Mesothelial cell of epicardium (in vitro differentiated cells): ENCODE data around the gene LRMDA. TPM values are rescaled to one million over a fixed set of nuclear protein-coding genes. Genes with fewer than 3 reads are reported as not detected.

Source experiments
- DNase-seq, 2 experiments: peaks; one replicate each; pipeline ENCODE4 v3.0.0; 2021; ENCODE audit warnings: low spot score in 2 of 2; ENCODE audit not compliant: unreplicated experiment in 2 of 2
- H3K27ac Mint-ChIP-seq: 2 replicates; pipeline ENCODE4 v1.8.0; 2021; ENCODE audit warnings: mixed read lengths
- H3K27me3 Mint-ChIP-seq: 2 replicates; pipeline ENCODE4 v1.8.0; 2021; ENCODE audit warnings: low read depth, mixed read lengths
- H3K36me3 Mint-ChIP-seq: 2 replicates; pipeline ENCODE4 v1.8.0; 2021; ENCODE audit warnings: mixed read lengths
- H3K4me1 Mint-ChIP-seq: 2 replicates; pipeline ENCODE4 v1.8.0; 2021; ENCODE audit warnings: mixed read lengths
- H3K4me3 Mint-ChIP-seq: 2 replicates; pipeline ENCODE4 v1.8.0; 2021; ENCODE audit warnings: mild to moderate bottlenecking, moderate library complexity, mixed read lengths
- H3K9me3 Mint-ChIP-seq: 2 replicates; pipeline ENCODE4 v1.8.0; 2021; ENCODE audit warnings: mixed read lengths
- total RNA-seq: library from RNA; stranded (reverse); gene quantifications from 3 replicates; pipeline ENCODE4 v1.2.1, GENCODE V29; 2021
- TF ChIP-seq, protein P1 (sequence below): fragments of 200-600 bp; sonication (generic); IDR thresholded peaks from one replicate; pipeline ENCODE4 v1.5.0; 2021; ENCODE audit warnings: antibody characterized with exemption; ENCODE audit not compliant: unreplicated experiment

Gene LRMDA
- total RNA-seq, 1 donor from 2014 or later = 2.0 TPM

GRCh38 chr10:76002262-76002854 is 570.9 kb downstream of the LRMDA start:
- Mint-ChIP-seq H3K27ac (no peak overlapping the region), H3K4me1 (peaks cover 22% of the 10 kb centered on the region), H3K4me3 (no peak overlapping the region), H3K9me3 (no peaks in the 10 kb centered on the region), H3K27me3 (peaks cover 61% of the 10 kb centered on the region), H3K36me3 (no peaks in the 10 kb centered on the region)
- DNase-seq = no peak
- TF ChIP-seq, protein P1, sequence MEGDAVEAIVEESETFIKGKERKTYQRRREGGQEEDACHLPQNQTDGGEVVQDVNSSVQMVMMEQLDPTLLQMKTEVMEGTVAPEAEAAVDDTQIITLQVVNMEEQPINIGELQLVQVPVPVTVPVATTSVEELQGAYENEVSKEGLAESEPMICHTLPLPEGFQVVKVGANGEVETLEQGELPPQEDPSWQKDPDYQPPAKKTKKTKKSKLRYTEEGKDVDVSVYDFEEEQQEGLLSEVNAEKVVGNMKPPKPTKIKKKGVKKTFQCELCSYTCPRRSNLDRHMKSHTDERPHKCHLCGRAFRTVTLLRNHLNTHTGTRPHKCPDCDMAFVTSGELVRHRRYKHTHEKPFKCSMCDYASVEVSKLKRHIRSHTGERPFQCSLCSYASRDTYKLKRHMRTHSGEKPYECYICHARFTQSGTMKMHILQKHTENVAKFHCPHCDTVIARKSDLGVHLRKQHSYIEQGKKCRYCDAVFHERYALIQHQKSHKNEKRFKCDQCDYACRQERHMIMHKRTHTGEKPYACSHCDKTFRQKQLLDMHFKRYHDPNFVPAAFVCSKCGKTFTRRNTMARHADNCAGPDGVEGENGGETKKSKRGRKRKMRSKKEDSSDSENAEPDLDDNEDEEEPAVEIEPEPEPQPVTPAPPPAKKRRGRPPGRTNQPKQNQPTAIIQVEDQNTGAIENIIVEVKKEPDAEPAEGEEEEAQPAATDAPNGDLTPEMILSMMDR = no peak

DNA sequence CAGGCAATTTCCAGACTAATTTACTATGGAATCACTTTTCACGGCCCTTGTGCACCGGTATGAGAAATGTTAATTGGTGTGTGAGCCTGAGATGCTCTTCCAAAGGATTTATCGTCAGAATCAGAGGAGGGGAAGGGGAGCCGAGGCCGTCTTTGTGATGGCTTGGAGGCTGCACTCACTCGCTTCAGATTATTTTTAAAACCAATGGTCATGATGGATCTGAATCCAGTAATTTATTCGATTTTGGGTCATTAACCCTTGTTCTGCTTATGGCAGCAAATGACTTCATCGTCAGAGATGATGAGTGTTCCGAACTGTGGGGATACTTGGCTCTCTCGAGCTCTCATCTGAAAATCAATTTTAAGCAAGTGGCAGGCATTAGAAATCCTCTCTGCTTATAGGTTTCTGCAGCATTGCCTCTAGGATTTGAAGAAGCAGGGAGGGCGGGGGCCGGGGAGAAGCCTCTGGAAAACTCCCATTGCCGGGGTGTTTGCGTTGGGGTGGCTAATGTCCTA is 576.3 kb downstream of the LRMDA start:
- H3K27ac Mint-ChIP-seq = no peak overlapping the region
- H3K4me3 Mint-ChIP-seq = no peak overlapping the region
- DNase-seq = no peak
- no peaks in the 10 kb centered on the region for H3K9me3 Mint-ChIP-seq
- no peaks in the 10 kb centered on the region for H3K36me3 Mint-ChIP-seq
- peaks cover 30% of the 10 kb centered on the region for H3K27me3 Mint-ChIP-seq
- H3K4me1 Mint-ChIP-seq = peaks cover 63% of the 10 kb centered on the region
- TF ChIP-seq, protein P1 = no peak

GRCh38 chr10:76009531-76009930 is 578.1 kb downstream of the LRMDA start:
- H3K4me1 Mint-ChIP-seq = peaks cover 68% of the 10 kb centered on the region
- no peak overlapping the region for H3K4me3 Mint-ChIP-seq
- peak overlapping the region; percentile 77 for H3K27ac Mint-ChIP-seq

DNA sequence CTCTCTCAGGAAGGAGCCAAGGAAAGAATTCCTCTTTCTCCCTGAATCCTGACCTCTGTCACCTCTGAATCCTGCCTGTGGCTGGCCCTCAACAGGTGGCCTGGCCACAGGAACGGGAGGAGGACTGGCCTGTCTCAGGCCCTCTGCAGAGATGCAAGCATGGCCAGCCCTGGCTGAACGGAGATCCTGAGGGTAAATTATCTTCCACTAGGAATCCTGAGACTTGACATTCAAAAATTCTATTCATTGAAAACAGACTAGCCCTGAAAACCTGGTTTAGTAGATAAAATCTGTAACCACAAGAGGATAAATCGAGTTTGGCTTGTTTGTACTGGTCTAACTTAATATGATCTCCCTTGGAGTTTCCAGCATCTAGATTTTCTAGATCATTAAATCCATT is 579.3 kb downstream of the LRMDA start:
- Mint-ChIP-seq H3K9me3 (no peaks in the 10 kb centered on the region), H3K36me3 (no peaks in the 10 kb centered on the region), H3K4me1 (peaks cover 68% of the 10 kb centered on the region), H3K4me3 (no peak overlapping the region), H3K27ac (no peak overlapping the region), H3K27me3 (peaks cover 26% of the 10 kb centered on the region)
- TF ChIP-seq, protein P1 = no peak
- no peak for DNase-seq

More at GRCh38 chr10:76009531-76009930, 578.1 kb downstream of the LRMDA start:
- Mint-ChIP-seq H3K36me3 (no peaks in the 10 kb centered on the region), H3K9me3 (no peaks in the 10 kb centered on the region), H3K27me3 (peaks cover 23% of the 10 kb centered on the region)
- DNase-seq = no peak
- TF ChIP-seq, protein P1 = no peak

- no peak for DNase-seq
- TF ChIP-seq, protein P1 = no peak
- Mint-ChIP-seq H3K4me1 (peaks cover 49% of the 10 kb centered on the region), H3K27me3 (peaks cover 21% of the 10 kb centered on the region), H3K9me3 (no peaks in the 10 kb centered on the region), H3K4me3 (no peak overlapping the region), H3K27ac (no peak overlapping the region), H3K36me3 (no peaks in the 10 kb centered on the region)
Observed at GRCh38 chr10:76012716-76013327, 581.4 kb downstream of the LRMDA start.
